Activated naive CD8-positive, alpha-beta T cell treated with anti-CD3 and anti-CD28 coated beads, Interleukin-2, amount 10 ng/mL, durations not matched to agents 7 days and 5 days (primary cell): Measurements from ENCODE around the gene NAALADL2. TPM values are rescaled to one million over a fixed set of nuclear protein-coding genes. Genes with fewer than 3 reads are reported as not detected.

ENCODE experiments used
- ATAC-seq: fragments of 150-1000 bp; cut with Tn5 transposase; one replicate; pipeline ENCODE4 v1.10.0; 2021; ENCODE audit warnings: low read depth, moderate library complexity
- POLR2A ChIA-PET: fragments of 350-600 bp; sonication (Branson Sonifier 250); formaldehyde crosslinking; loops from one replicate; lab custom pipeline; 2021; ENCODE audit warnings: antibody characterized with exemption; lab: Charles Lee
- DNase-seq: peaks from one replicate; pipeline ENCODE4 v3.0.0; 2021
- H3K27ac Mint-ChIP-seq: one replicate; pipeline ENCODE4 v1.8.0; 2022; ENCODE audit warnings: mild to moderate bottlenecking, mixed read lengths
- H3K27me3 Mint-ChIP-seq: one replicate; pipeline ENCODE4 v1.8.0; 2022; ENCODE audit warnings: mild to moderate bottlenecking, moderate library complexity, mixed read lengths
- H3K36me3 Mint-ChIP-seq: one replicate; pipeline ENCODE4 v1.8.0; 2021; ENCODE audit warnings: mild to moderate bottlenecking, mixed read lengths
- H3K4me1 Mint-ChIP-seq: one replicate; pipeline ENCODE4 v1.8.0; 2021; ENCODE audit warnings: mixed read lengths
- H3K4me3 Mint-ChIP-seq: one replicate; pipeline ENCODE4 v1.8.0; 2022; ENCODE audit warnings: mild to moderate bottlenecking, moderate library complexity, mixed read lengths
- H3K9me3 Mint-ChIP-seq: one replicate; pipeline ENCODE4 v1.8.0; 2021; ENCODE audit warnings: mixed read lengths
- total RNA-seq, 2 experiments: library from RNA; stranded (reverse); gene quantifications; one replicate each; pipeline ENCODE4 v1.2.3, GENCODE V29; 2021

The NAALADL2 gene
- total RNA-seq, 2 experiments from 2014 or later = not detected

GRCh38 chr3:175651716-175652115 lies 792.6 kb downstream of the NAALADL2 start:
- H3K27ac Mint-ChIP-seq = no peak overlapping the region
- no peaks in the 10 kb centered on the region for H3K36me3 Mint-ChIP-seq
- DNase-seq = no peak
- H3K27me3 Mint-ChIP-seq = no peaks in the 10 kb centered on the region
- no peaks in the 10 kb centered on the region for H3K9me3 Mint-ChIP-seq
- POLR2A ChIA-PET = no interaction called here
- no peaks in the 10 kb centered on the region for H3K4me1 Mint-ChIP-seq
- no peak for ATAC-seq
- H3K4me3 Mint-ChIP-seq = no peak overlapping the region

- POLR2A ChIA-PET = no interaction called here
- Mint-ChIP-seq H3K9me3 (no peaks in the 10 kb centered on the region), H3K4me1 (no peaks in the 10 kb centered on the region), H3K4me3 (no peak overlapping the region), H3K36me3 (no peaks in the 10 kb centered on the region), H3K27me3 (no peaks in the 10 kb centered on the region), H3K27ac (no peak overlapping the region)
- no peak for DNase-seq
- no peak for ATAC-seq
These were observed 796.2 kb downstream of the NAALADL2 start for GRCh38 chr3:175655351-175655750.

- no peak for ATAC-seq
- Mint-ChIP-seq H3K27ac (no peak overlapping the region), H3K9me3 (no peaks in the 10 kb centered on the region), H3K4me1 (no peaks in the 10 kb centered on the region), H3K36me3 (no peaks in the 10 kb centered on the region), H3K4me3 (no peak overlapping the region), H3K27me3 (no peaks in the 10 kb centered on the region)
- POLR2A ChIA-PET = no interaction called here
- DNase-seq = no peak
These were observed 797.3 kb downstream of the NAALADL2 start for GRCh38 chr3:175656461-175656860.

- ATAC-seq (no peak), DNase-seq (no peak)
- Mint-ChIP-seq H3K36me3 (no peaks in the 10 kb centered on the region), H3K4me3 (no peak overlapping the region), H3K9me3 (no peaks in the 10 kb centered on the region), H3K4me1 (no peaks in the 10 kb centered on the region), H3K27me3 (no peaks in the 10 kb centered on the region), H3K27ac (no peak overlapping the region)
- POLR2A ChIA-PET = no interaction called here
These were observed 800.7 kb downstream of the NAALADL2 start for GRCh38 chr3:175659670-175660350.

- H3K4me3 Mint-ChIP-seq = no peak overlapping the region
- DNase-seq (no peak), ATAC-seq (no peak)
- POLR2A ChIA-PET = no interaction called here
- no peaks in the 10 kb centered on the region for H3K27me3 Mint-ChIP-seq
- H3K4me1 Mint-ChIP-seq = no peaks in the 10 kb centered on the region
- no peaks in the 10 kb centered on the region for H3K9me3 Mint-ChIP-seq
- no peaks in the 10 kb centered on the region for H3K36me3 Mint-ChIP-seq
- H3K27ac Mint-ChIP-seq = no peak overlapping the region
These were observed 803.7 kb downstream of the NAALADL2 start for GRCh38 chr3:175662815-175663214.

GRCh38 chr3:175664911-175665310 lies 805.8 kb downstream of the NAALADL2 start:
- ATAC-seq (no peak), DNase-seq (no peak)
- H3K36me3 Mint-ChIP-seq = no peaks in the 10 kb centered on the region
- no peaks in the 10 kb centered on the region for H3K4me1 Mint-ChIP-seq
- H3K27ac Mint-ChIP-seq = no peak overlapping the region
- no peak overlapping the region for H3K4me3 Mint-ChIP-seq
- H3K27me3 Mint-ChIP-seq = no peaks in the 10 kb centered on the region
- H3K9me3 Mint-ChIP-seq = no peaks in the 10 kb centered on the region
- POLR2A ChIA-PET = no interaction called here

GRCh38 chr3:175668300-175668699 lies 809.2 kb downstream of the NAALADL2 start:
- no peak for DNase-seq
- no peaks in the 10 kb centered on the region for H3K27me3 Mint-ChIP-seq
- no peaks in the 10 kb centered on the region for H3K9me3 Mint-ChIP-seq
- ATAC-seq = no peak
- POLR2A ChIA-PET = no interaction called here
- H3K4me3 Mint-ChIP-seq = no peak overlapping the region
- H3K36me3 Mint-ChIP-seq = no peaks in the 10 kb centered on the region
- no peak overlapping the region for H3K27ac Mint-ChIP-seq
- H3K4me1 Mint-ChIP-seq = no peaks in the 10 kb centered on the region

- no peaks in the 10 kb centered on the region for H3K4me1 Mint-ChIP-seq
- no peaks in the 10 kb centered on the region for H3K27me3 Mint-ChIP-seq
- DNase-seq (no peak), ATAC-seq (no peak)
- no peaks in the 10 kb centered on the region for H3K36me3 Mint-ChIP-seq
- POLR2A ChIA-PET = no interaction called here
- H3K9me3 Mint-ChIP-seq = no peaks in the 10 kb centered on the region
- no peak overlapping the region for H3K4me3 Mint-ChIP-seq
- no peak overlapping the region for H3K27ac Mint-ChIP-seq
These were observed 811.4 kb downstream of the NAALADL2 start for GRCh38 chr3:175670557-175670956.

GRCh38 chr3:175672119-175672689 lies 813.1 kb downstream of the NAALADL2 start:
- POLR2A ChIA-PET = no interaction called here
- no peaks in the 10 kb centered on the region for H3K27me3 Mint-ChIP-seq
- ATAC-seq (no peak), DNase-seq (no peak)
- H3K27ac Mint-ChIP-seq = no peak overlapping the region
- H3K9me3 Mint-ChIP-seq = no peaks in the 10 kb centered on the region
- no peaks in the 10 kb centered on the region for H3K36me3 Mint-ChIP-seq
- H3K4me3 Mint-ChIP-seq = no peak overlapping the region
- H3K4me1 Mint-ChIP-seq = no peaks in the 10 kb centered on the region

- Mint-ChIP-seq H3K4me3 (no peak overlapping the region), H3K27ac (no peak overlapping the region), H3K4me1 (no peaks in the 10 kb centered on the region), H3K27me3 (no peaks in the 10 kb centered on the region), H3K36me3 (no peaks in the 10 kb centered on the region), H3K9me3 (no peaks in the 10 kb centered on the region)
- DNase-seq = no peak
- ATAC-seq = no peak
- POLR2A ChIA-PET = no interaction called here
These were observed 820.4 kb downstream of the NAALADL2 start for GRCh38 chr3:175679568-175679967.

- DNase-seq (no peak), ATAC-seq (no peak)
- Mint-ChIP-seq H3K4me1 (no peaks in the 10 kb centered on the region), H3K27ac (no peak overlapping the region), H3K9me3 (peaks cover 2% of the 10 kb centered on the region), H3K36me3 (no peaks in the 10 kb centered on the region), H3K27me3 (no peaks in the 10 kb centered on the region), H3K4me3 (no peak overlapping the region)
- POLR2A ChIA-PET = no interaction called here
These were observed 833.1 kb downstream of the NAALADL2 start for GRCh38 chr3:175692256-175692655.

- Mint-ChIP-seq H3K9me3 (peaks cover 2% of the 10 kb centered on the region), H3K27me3 (no peaks in the 10 kb centered on the region), H3K36me3 (no peaks in the 10 kb centered on the region), H3K4me1 (no peaks in the 10 kb centered on the region), H3K4me3 (no peak overlapping the region), H3K27ac (no peak overlapping the region)
- no peak for ATAC-seq
- POLR2A ChIA-PET = no interaction called here
- no peak for DNase-seq
These were observed 836.1 kb downstream of the NAALADL2 start for GRCh38 chr3:175695251-175695650.

GRCh38 chr3:175702956-175703355 lies 843.8 kb downstream of the NAALADL2 start:
- POLR2A ChIA-PET = no interaction called here
- DNase-seq (no peak), ATAC-seq (no peak)
- Mint-ChIP-seq H3K27ac (no peak overlapping the region), H3K36me3 (no peaks in the 10 kb centered on the region), H3K9me3 (peaks cover 2% of the 10 kb centered on the region), H3K4me3 (no peak overlapping the region), H3K27me3 (no peaks in the 10 kb centered on the region), H3K4me1 (no peaks in the 10 kb centered on the region)

GRCh38 chr3:175704366-175705055 lies 845.4 kb downstream of the NAALADL2 start:
- peaks cover 2% of the 10 kb centered on the region for H3K9me3 Mint-ChIP-seq
- POLR2A ChIA-PET = no interaction called here
- ATAC-seq (no peak), DNase-seq (no peak)
- no peaks in the 10 kb centered on the region for H3K36me3 Mint-ChIP-seq
- no peaks in the 10 kb centered on the region for H3K4me1 Mint-ChIP-seq
- no peaks in the 10 kb centered on the region for H3K27me3 Mint-ChIP-seq
- H3K27ac Mint-ChIP-seq = no peak overlapping the region
- no peak overlapping the region for H3K4me3 Mint-ChIP-seq
